ENCODE data around the gene SNX22. TPM values are rescaled to one million over a fixed set of nuclear protein-coding genes. Genes with fewer than 3 reads are reported as not detected.

Gene SNX22
- 0.09 and 0.12 TPM in 2 replicates for total RNA-seq

GRCh38 chr15:64151727-64152506 lies at the start of gene SNX22:
TSS of gene SNX22 (plus strand) at chr15:64151731. CDS start at chr15:64151776, 45 bp downstream.

GRCh38 chr15:64162869-64163658 lies 11.5 kb downstream of the SNX22 start, which contains the start of gene PPIB:
TSS of gene PPIB (minus strand) at chr15:64163022. CDS start at chr15:64162986, 36 bp downstream.

Other genes with a start within 250 kb of the SNX22 start
- gene DAPK2, start 105.2 kb upstream of the SNX22 start, total RNA-seq = 2.3 and 3.0 TPM in 2 replicates
- 40.9 and 43.6 TPM in 2 replicates for gene CIAO2A, start 57.9 kb upstream of the SNX22 start, total RNA-seq
- gene SNX1, start 55.7 kb upstream of the SNX22 start, total RNA-seq = 30.1 and 34.8 TPM in 2 replicates
- gene PPIB, start 11.3 kb downstream of the SNX22 start, total RNA-seq = 535 and 996 TPM in 2 replicates
- gene CSNK1G1, start 204.4 kb downstream of the SNX22 start, total RNA-seq = 11.0 and 11.2 TPM in 2 replicates
- 0.23 and 3.5 TPM in 2 replicates for gene PCLAF, start 229.7 kb downstream of the SNX22 start, total RNA-seq
- 5.5 and 7.7 TPM in 2 replicates for gene TRIP4, start 236.1 kb downstream of the SNX22 start, total RNA-seq

Measured in pericardium fibroblast (primary cell).